HUDEP-2 (cell line): ENCODE measurements around the gene CFAP54.
"Not testable (repeated sequence)": the region's sequence is repeated elsewhere in the genome, so short reads cannot be mapped to it uniquely, and the experiment has no call there.

Experiments
- DNase-seq, 76 experiments: peaks; one replicate each; lab custom pipeline; 2025; ENCODE audit not compliant: unreplicated experiment in 76 of 76; lab: John Stamatoyannopoulos, UW

Gene CFAP54

GRCh38 chr12:96510306-96510764 lies 21.0 kb downstream of the CFAP54 start:
- DNase-seq: no peak

GRCh38 chr12:96513166-96513565 lies 23.8 kb downstream of the CFAP54 start:
- no peak for DNase-seq

- no peak for DNase-seq
Observed at GRCh38 chr12:96513681-96514080, 24.3 kb downstream of the CFAP54 start.

- no peak for DNase-seq
Observed at GRCh38 chr12:96514328-96514727, 25.0 kb downstream of the CFAP54 start.

DNA sequence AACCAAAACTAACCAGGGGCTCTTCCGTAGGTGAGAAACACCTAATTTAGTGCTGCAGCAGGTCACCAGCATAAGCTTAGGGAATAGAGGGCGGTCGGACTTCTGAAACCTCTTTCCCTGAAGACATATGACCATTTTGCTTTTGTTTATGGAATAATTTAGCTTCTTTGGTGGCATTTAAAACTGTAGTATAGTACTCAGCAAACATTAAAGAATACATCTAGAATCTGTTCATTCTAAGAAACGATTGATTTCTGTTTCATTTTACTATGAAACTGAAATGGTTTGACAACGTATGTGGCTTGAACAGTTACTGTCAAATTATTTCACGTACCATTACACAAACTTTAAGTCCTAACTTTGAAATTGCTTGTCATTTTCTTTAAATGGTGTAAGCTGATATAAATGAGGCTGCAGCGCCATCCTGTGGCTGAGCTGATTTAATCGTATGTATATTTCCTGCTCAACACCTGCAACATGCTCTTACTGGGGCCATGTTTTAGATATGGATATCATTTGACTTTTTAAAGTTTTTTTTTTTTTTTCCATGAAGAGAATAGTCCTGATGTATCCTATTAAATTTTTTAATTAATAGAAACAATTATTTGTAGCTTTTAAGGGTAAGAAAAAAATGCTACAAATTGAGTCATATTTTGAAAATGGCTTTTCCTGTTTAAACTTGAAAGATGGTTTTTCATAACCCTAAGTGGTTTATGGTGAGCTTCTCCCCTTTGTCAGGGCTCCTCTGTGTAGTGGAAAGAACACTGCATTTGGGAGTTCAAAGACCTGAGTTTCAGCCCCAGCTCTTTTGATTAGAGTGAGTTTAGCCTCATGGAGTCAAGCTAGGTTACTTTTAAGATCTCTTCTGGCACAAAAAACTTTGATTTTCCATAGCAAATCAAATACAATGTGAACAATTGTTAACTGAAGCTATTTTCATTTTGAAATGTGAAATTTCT lies 27.4 kb downstream of the CFAP54 start:
- DNase-seq: peak in 58 of 76 experiments; percentile 1 to 64 (median 37)

DNA sequence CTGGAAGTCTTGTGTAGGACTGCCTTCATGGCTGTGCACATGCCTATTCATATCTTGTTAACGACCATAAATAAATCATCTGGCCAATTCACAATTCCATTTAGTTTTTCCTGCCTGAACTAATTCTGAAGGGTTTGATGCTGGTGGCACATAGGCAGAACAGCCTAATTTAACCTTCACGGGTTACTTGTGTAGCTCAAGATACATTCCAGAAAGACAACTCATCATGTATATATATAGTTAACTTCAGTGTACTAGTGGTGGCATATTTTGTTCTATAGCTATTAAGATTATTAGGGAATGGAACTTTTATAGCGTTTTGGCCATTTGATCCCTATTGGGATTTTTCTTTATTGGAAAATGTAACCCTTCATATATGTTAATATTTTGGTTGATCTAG lies 31.4 kb downstream of the CFAP54 start:
- DNase-seq: no peak

DNA sequence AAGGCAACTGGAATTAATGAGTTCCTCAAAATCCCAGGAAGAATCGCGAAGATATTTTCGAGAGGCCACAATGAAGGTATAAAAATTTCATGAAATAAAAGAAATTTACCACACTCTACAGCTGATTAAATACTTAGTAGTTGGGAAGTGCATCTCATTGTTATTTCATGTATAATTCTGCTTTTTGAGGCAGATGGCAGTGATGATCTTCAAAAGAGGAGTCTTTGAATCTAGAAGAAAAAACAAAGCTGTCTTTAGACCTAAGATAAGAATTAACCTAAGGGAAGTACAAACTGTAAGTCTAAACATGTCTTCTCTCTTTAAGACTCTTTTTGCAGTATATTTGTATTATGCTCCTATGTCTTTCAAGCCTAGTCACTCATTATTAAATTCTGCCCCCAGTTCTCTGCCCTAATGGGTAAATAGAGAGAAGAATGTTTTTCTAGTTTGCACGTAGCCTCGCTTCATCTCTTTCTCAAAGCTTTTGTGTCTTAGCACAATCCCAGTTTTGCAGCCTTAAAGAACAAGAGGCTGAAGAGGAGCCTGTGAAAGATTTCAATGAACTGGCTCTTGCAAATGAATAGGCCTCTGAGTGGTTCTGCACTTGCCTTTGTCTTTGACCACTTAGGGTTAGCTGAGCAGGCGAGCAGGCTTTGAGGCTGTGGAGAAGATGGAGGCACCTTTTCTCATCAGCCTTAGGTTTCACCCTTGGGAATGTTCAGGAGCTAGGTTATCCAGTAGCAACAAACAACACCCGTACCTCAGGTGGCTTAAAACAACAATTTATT lies 32.7 kb downstream of the CFAP54 start:
- no peak for DNase-seq

DNA sequence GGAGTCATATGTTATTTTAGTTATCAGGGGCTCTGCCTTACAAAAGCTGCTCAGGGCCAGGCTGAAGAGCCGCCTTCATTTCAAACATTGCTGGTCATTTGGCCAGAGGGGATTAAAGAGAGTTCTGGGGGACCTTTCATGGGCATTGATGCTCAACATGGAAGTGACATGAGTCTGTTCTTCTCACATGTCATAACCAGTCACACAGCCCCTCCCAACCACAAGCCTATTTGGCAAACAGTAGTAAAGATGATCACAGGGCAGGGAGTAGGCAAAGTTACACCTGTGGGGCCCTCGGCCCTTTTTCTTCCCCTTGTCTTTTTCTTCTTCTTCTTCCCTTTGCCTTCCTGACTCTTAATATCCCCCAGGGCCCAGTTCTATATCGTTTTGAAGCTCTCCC lies 33.3 kb downstream of the CFAP54 start:
- DNase-seq: no peak

DNA sequence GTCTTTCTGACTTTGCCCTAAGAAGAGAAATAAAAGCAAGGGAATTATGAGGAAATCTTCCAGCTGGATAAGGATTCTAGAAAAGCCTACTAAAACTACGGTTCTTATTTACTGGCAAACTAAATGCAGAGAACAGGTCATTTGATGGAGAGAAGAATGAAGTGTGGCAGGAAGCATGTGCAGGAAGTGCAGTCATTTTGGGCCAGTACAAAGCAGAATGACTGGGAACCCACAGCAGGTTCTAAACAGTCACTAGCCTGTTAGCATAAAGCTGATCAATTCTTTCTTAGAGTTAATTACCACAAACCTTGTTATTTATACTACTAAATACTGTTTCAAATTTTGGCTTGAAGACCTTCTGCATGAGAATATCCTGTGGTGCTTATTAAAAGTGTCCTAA lies 36.7 kb downstream of the CFAP54 start:
- no peak for DNase-seq

DNA sequence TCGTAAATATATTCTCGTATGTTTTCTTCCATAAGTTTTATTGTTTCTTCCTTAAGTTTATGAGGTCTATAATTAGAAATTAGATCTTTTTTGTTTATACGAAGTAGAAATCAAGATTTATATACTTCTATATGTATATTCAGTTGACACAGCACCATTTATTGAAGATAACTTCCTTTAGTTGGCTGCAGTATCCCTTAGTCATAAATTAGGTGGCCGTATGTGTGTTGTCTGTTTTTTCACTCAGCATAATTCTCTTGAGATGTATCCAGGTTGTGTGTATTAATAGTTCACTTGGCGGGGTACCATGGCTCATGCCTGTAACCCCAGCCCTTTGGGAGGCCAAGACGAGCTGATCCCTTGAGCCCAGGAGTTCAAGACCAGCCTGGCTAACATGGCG lies 40.5 kb downstream of the CFAP54 start:
- DNase-seq: no peak

DNA sequence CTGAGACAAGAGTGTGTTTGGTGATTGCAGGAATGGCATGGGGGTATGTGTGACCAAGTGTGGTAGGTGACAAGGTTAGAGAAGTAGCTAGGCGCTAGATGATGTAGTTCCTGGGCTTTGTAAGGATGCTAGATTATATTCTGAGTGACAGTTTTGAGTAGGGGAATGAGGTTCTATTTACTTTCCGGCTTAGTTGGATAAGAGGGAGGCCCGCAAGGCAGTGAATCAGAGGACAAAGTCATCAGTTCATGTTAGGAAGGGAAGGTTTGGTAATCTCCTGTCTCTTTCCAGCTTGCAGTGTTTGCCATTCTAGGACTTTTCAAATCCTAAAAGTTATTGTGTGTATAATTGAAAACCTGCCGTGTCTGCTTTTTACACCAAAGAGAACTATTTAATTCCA lies 45.0 kb downstream of the CFAP54 start:
- DNase-seq: no peak

DNA sequence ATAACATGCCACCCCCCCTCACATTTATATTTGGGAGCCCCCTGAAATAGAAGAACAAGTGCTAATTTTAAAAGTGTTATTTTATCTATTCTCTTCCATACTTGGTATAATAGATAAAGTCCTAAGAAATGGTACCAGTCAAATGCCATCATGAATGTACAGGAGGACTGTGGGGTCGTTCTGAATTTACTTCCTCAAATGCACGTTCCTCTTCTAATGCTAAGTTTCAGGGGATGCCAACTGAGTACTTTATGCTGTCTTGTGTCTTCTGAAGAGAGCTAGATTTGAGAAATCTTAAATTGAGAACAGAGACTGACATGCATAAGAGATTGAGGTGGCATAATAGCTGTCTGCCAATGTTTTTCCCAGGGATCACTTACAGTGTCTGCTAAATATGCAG lies 59.0 kb downstream of the CFAP54 start:
- no peak for DNase-seq

DNA sequence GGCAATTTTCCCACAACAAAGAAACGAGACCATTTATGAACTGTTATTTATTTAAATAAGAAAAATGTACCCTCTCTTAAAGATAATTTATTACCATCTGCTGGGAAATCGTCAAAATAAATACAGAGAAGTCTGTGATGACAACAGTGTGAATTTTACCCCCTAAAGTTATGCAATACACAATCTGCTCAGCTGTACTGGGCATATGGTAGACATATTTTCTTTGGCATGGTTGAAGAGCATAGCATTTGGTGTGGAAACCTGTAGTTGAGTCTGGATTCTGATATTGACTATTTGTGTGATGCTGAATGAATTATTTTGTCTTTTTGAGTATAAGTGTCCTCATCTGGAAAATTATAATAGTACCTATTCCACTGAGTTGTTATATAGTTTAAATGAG lies 60.0 kb downstream of the CFAP54 start:
- DNase-seq: no peak

DNA sequence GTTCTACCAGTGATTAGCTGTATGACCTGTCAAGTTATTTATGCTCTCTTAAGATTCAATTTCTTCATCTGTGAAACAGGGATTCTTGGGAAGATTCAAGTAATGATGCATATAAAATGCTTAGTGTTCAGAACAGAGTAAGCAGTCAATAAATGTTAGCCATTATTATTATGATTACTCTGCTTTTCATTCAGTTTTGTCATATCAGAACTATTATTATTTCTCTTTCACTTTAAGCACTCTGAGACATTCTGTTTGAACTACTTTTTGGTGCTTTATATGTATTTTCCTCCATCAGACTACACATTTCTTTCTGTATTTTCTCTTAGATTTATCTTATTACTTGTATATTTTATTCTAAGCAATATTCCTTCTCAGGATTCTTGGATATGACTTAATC lies 81.2 kb downstream of the CFAP54 start:
- DNase-seq: no peak

DNA sequence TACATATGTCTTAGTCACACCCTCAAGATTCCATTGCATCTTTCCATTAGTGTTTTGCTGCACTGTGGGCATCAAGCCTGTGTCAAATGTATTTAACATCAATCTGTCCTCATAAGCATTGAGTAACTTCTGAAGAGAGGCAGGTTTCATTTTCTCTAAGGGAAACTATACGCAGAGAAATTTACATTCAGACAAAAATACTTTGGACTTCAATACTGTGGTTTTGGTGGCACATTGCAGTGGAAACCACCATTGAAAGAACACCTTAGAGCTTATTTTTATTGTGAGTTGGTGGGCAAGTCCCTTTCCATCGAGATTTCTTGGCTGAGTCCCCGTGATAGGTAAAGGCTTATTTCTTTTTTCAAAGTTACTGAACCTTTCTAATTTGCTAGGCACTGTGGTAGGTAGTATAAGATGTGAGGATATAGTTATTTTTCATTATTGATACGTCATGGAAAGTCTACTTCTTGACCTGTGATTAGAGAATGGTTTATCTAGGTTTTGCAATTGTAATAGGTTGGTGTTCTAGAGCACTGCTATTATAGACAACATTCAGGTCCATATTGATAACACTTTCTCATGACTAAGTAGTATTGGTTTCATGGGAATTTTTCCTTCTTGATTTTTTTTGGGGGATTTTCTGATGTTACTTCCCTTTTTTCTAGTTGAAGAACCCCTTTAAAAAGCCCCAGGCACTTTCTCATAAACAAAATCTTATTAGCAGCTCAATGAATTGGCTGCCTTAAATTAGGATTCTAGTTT lies 81.9 kb downstream of the CFAP54 start:
- DNase-seq: no peak

DNA sequence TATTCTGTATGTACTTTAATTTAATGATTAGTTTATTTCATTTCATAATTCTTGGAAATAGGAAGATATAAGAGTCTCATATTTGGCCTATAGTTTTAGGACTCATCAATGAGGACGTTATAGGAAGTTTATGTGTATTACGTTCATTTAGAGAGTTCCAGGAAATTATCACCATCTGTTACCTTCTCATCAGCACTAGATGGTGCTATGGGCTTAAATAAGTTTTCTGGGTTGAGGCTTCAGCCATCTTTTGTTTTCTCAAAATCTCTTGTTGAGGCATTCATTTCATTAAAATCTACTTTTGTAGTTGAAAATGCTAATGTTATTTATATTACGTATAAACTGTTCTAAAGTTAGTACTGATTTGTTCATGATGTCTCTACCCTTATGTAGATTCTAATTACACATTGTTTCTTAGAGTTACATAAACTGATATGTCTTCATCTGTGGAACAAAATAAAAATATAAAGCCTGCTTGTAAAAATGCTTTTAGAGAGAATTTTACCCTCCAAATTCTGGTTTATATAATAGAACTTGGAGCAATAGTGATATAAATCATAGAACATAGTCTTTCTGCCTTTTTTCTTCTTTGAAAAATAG lies 89.2 kb downstream of the CFAP54 start:
- peak in 22 of 76 experiments; percentile 4 to 56 (median 26) for DNase-seq

DNA sequence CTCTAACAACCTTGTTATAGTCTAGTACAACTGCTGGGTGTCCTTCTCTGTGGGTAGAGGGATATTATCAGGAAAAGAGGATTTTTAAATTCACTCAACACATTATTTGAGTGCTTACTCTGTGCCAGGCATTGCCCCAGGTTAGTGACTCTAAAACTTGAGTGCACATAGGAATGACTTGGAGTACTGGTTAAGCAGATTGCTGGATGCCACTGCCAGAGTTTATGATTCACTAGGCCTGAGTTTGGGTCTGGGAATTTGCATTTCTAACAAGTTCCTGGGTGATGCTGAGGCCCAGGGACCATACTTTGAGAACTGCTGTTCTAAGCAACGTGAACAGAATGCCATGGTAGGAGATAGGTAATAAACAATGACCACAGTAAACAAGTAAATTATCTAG lies 96.6 kb downstream of the CFAP54 start:
- DNase-seq: no peak

GRCh38 chr12:96587691-96588090 lies 98.3 kb downstream of the CFAP54 start:
- no peak for DNase-seq

DNA sequence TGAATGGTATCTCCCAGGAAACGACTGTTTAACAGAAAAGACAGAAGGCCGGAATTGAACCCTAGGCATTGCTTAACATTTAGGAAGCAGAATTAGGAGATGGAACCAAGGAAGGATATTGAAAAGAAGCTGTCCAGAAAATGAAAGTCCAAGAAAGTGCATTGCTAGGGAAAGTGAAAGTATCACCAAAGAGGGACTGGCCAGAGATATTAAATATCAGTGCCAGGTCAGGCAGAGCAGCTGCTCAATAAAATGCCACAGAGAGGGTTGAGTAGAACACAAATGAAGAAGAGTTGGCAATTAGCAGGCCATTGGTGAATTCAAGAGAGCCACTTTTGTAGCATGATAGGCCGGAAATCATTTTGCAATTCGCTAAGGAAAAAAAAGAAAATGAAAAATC lies 101.6 kb downstream of the CFAP54 start:
- DNase-seq: no peak

DNA sequence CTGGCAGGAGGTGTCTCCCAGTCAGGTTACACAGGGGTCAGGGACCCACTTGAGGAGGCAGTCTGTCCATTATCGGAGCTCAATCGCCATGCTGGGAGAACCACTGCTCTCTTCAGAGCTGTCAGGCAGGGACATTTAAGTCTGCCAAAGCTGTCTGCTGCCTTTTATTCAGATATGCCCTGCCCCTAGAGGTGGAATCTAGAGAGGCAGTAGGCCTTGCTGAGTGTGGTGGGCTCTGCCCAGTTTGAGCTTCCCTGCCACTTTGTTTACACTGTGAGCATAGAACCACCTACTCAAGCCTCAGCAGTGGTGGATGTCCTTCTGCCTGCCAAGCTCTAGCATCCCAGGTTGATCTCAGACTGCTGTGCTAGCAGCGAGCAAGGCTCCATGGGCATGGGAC lies 115.0 kb downstream of the CFAP54 start:
- not testable (repeated sequence) for DNase-seq

GRCh38 chr12:96605684-96606083 lies 116.3 kb downstream of the CFAP54 start:
- DNase-seq: no peak
